ENCODE measurements around the gene TMEM256.

TMEM256 gene

GRCh38 chr17:7408863-7409262 is 5.0 kb upstream of the TMEM256 start:
- DNase-seq (ENCODE audit: low read depth in 4 of 4, low spot score in 1 of 4) = no peak

DNA sequence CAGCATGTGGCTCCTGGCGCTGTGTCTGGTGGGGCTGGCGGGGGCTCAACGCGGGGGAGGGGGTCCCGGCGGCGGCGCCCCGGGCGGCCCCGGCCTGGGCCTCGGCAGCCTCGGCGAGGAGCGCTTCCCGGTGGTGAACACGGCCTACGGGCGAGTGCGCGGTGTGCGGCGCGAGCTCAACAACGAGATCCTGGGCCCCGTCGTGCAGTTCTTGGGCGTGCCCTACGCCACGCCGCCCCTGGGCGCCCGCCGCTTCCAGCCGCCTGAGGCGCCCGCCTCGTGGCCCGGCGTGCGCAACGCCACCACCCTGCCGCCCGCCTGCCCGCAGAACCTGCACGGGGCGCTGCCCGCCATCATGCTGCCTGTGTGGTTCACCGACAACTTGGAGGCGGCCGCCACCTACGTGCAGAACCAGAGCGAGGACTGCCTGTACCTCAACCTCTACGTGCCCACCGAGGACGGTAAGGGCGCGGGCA is 4.4 kb upstream of the TMEM256 start:
- no peak for DNase-seq (ENCODE audit: low read depth in 4 of 4, low spot score in 1 of 4)

GRCh38 chr17:7407485-7408251 is 3.8 kb upstream of the TMEM256 start, which contains the start of gene NLGN2:
Gene NLGN2, plus strand, starts transcription at chr17:7407845. Its CDS starts 411 bp downstream, at chr17:7408256.
- no peak for DNase-seq (ENCODE audit: low read depth in 4 of 4, low spot score in 1 of 4)

GRCh38 chr17:7407082-7407481 is 3.2 kb upstream of the TMEM256 start:
- no peak for DNase-seq (ENCODE audit: low read depth in 4 of 4, low spot score in 1 of 4)

- DNase-seq (ENCODE audit: low read depth in 4 of 4, low spot score in 1 of 4) = no peak
These were observed 2.4 kb upstream of the TMEM256 start for GRCh38 chr17:7406235-7406825.

DNA sequence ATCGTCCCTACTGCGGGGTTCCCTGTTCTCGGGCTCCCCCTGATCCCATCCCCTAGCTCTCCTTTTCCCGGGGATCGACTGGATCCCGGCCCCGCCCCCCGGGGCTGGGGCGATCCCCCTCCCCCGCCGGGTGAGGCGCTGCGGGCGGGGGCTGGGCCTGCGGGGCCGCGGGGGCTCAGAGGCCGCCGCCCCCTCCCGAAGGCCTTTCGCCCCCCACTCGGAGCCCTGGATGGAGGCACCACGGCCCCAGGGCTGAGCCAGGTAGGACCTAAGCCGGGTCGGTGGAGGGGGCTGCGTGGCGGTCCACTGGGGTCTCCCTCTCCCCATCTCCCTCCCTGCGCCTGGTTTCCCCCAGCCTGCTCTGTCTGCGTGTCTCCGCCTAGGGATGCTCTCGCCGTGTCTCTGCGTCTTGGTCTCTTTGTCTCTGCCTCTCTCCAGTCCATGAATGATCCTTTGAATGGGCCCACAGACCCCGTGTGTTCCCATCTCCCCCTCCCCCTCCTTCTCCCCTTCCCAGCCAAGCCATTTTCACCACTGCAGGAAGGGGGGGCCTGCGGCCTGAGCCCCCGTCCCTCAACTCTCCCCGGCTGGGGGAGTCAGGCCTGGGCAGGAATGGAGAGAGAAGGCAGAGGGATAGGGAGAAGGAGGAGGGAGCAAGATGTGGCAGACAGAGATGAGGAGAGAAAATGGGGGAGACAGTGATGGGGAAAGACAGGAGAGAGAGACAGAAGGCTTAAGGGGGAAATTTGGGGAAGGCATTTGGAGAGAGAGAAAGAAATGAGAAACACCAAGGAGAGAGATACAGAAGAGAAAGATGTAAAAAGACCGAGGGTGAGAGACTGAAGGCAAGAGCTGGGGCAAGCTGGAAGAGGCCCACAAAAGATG is 1.7 kb upstream of the TMEM256 start:
- no peak for DNase-seq (ENCODE audit: low read depth in 4 of 4, low spot score in 1 of 4)

- peak in 2 of 4 experiments; percentile 54 to 60 for DNase-seq (ENCODE audit: low read depth in 4 of 4, low spot score in 1 of 4)
These were observed 946 bp upstream of the TMEM256 start for GRCh38 chr17:7404737-7405349.

DNA sequence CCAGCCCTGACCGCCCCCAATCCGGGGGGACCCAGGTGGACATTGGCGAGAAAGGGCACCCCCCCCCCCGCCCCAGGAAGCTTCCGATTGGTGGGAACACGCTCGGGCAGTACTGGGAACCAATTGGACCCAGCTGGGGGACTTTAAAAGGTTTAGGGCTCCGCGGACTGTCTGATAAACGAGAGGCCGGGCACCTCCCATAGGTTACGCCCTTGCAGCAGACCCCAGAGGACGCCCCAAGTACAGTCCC is 245 bp downstream of the TMEM256 start:
- DNase-seq (ENCODE audit: low read depth in 4 of 4, low spot score in 1 of 4) = no peak

GRCh38 chr17:7403043-7403726 is 712 bp downstream of the TMEM256 start:
- no peak for DNase-seq (ENCODE audit: low read depth in 4 of 4, low spot score in 1 of 4)

DNA sequence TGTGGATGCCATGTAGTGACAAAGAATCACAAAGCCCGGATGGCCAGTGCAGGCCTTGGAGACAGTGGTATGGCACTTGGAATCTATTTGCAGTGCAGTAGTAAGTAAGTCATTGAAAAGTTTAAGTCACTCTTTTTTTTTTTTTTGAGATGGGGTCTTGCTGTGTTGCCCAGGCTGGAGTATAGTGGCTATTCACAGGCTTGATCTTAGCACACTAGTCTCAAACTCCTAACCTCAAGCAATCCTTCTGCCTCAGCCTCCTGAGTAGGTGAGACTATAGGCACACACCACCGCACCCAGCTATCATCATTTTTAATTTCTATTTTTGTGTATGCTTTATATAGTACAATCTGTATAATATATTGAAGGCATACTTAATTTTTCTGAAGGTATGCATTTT is 5.3 kb downstream of the TMEM256 start:
- no peak for DNase-seq (ENCODE audit: low read depth in 4 of 4, low spot score in 1 of 4)

- DNase-seq (ENCODE audit: low read depth in 4 of 4, low spot score in 1 of 4) = no peak
These were observed 7.8 kb downstream of the TMEM256 start for GRCh38 chr17:7396147-7396546.

GRCh38 chr17:7394452-7395191 is 9.3 kb downstream of the TMEM256 start, which contains the start of gene PLSCR3:
Gene PLSCR3, minus strand, starts transcription at chr17:7394525. Its CDS starts 415 bp downstream, at chr17:7394110.
- peak; percentile 58 to 85 (median 69) for DNase-seq (ENCODE audit: low read depth in 4 of 4, low spot score in 1 of 4)

- peak in 1 of 4 experiments; percentile 48 for DNase-seq (ENCODE audit: low read depth in 4 of 4, low spot score in 1 of 4)
These were observed 10.1 kb downstream of the TMEM256 start for GRCh38 chr17:7393613-7394451.

DNA sequence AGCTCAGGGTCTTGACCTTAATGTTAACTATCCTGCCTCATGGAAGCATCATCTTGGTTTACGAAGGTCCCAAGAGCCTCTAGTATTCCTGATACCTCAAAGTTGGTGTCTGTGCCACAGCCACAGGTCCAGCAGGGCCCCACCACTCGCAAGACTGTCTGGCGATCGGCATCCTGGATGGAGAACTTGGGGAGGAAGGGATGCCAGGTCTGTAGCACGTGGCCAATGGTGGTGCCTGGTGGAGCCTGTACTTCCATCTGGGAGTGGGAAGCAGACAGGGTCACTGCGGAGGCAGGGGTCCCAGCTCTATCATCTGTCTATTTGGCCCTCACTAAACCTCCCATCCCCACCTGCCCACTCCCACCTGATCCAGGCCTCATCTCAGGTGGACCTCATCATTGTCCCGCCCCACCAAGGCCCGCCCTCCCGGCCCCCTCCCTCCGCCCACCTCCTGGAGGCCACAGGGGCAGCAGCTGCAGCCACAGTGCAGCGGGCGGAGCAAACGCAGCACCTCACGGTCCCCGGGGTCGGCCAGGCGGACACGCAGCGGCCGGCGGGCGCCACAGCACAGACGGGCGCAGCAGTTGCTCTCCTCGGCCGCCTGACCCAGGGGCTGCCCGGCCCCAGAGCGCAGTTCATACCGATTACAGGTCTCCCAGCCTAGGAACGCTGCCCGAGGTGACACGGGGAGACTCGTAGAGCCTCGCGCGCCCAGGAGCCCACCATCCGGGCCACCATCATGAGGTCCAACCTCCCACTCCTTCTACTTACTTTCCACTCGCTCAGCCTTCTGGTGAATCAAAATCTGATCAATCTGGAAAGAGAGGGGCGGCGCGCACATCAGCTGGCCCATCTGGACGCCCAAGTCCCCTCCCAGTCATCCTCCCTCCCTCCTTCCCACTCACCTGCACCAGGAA is 10.9 kb downstream of the TMEM256 start:
- DNase-seq (ENCODE audit: low read depth in 4 of 4, low spot score in 1 of 4) = no peak

GRCh38 chr17:7391307-7391706 is 12.6 kb downstream of the TMEM256 start:
- DNase-seq (ENCODE audit: low read depth in 4 of 4, low spot score in 1 of 4) = no peak

DNA sequence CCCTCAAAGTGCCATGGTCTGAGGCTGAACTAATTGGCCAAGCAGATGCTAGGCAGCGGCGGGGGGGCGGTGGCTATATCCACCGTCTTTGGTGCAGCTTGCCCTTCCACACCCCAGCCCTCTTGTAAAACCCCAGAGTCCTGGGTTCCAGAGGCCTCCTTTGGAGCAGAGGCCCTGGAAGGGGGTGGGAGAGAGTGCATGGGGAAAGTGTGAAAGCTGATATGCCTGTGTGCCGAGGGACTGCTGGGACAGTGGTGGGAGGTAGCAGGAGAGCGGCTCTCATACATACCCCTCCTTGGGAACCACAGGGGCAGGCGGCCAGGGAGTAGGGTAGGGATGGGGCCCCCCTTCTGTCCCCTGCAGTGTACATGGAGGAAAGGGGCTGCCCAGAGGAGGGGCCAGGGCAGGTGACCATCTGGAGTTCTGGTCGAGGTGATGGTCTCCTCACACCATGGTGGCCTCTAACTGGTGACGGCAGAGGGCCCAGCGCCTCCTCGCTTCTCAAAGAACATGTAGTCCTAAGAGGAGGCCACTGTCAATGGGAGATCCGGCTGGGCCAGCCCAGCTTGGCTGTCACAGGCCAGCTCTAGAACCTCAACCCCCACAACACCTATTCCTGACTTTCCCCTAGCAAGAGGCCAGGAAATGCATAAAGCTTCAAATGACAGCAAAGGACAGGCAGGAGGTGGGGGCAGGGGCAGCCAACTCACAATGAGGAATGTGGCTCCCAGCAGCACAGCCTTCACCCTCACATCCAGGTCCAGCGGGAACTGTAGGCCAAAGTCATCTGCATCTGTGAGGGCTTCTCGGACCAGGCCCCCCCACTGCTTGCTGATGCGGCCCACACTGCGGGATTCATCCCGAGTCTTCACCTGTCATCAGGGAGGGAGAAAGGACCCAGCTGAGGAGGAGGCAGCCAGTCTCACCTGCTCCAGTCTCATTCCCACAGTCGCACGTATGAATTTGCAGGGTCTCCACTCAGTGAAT is 13.7 kb downstream of the TMEM256 start:
- no peak for DNase-seq (ENCODE audit: low read depth in 4 of 4, low spot score in 1 of 4)

DNA sequence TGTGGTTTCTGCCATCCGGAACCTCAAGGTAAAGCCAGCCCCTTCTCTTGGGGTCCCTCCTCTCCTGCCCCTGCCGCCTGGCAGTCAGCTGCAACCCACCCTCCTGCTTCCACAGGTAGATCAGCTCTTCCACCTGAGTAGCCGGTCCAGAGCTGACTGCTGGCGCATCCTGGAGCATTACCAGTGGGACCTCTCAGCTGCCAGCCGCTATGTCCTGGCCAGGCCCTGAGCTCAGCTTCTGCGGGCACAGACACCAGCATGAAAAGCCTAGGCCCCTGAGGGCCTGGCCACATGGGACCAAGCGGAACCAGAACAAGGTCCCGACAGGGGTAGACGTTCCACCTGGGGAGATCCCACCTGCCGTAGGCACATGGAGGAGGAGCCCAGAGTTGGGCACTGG is 15.0 kb downstream of the TMEM256 start:
- no peak for DNase-seq (ENCODE audit: low read depth in 4 of 4, low spot score in 1 of 4)

Measured in stimulated activated CD4-positive, alpha-beta T cell treated with anti-CD3 and anti-CD28 coated beads, Interleukin-1b, Interleukin-23, amount 100 ng/mL, for 24 hours (primary cell).